Mucosa of rectum (tissue), 2 donors: ENCODE results near the gene GPRASP1.

ENCODE experiments used
- H3K27ac ChIP-seq, 2 donors: one replicate each; pipeline ENCODE4 v1.7.0; 2013; ENCODE audit warnings: inconsistent platforms in 2 of 2, low read depth in 2 of 2, low read length in 2 of 2
- H3K27me3 ChIP-seq, 2 donors: one replicate each; pipeline ENCODE4 v1.7.0; 2013; ENCODE audit warnings: low read length in 2 of 2; ENCODE audit not compliant: control insufficient read depth in 2 of 2, insufficient read depth in 2 of 2
- H3K36me3 ChIP-seq, 2 donors: one replicate each; pipeline ENCODE4 v1.7.0; 2013; ENCODE audit warnings: low read length in 2 of 2; ENCODE audit not compliant: control insufficient read depth in 2 of 2, insufficient read depth in 2 of 2
- H3K4me1 ChIP-seq, 2 donors: one replicate each; pipeline ENCODE4 v1.7.0; 2013; ENCODE audit warnings: low read length in 2 of 2, mild to moderate bottlenecking in 1 of 2; ENCODE audit not compliant: control insufficient read depth in 2 of 2, insufficient read depth in 2 of 2
- H3K4me3 ChIP-seq, 2 donors: one replicate each; pipeline ENCODE4 v1.7.0; 2013; ENCODE audit warnings: low read length in 2 of 2
- H3K9ac ChIP-seq, 2 donors: one replicate each; pipeline ENCODE4 v1.7.0; 2013; ENCODE audit warnings: low read length in 2 of 2, low read depth in 1 of 2, mild to moderate bottlenecking in 1 of 2
- H3K9me3 ChIP-seq, 2 donors: one replicate each; pipeline ENCODE4 v1.7.0; 2013; ENCODE audit warnings: low read length in 2 of 2; ENCODE audit not compliant: control insufficient read depth in 2 of 2
- donor health status: healthy.
- donor health status: Normal muscosa, but diverticular disease.

Gene GPRASP1

DNA sequence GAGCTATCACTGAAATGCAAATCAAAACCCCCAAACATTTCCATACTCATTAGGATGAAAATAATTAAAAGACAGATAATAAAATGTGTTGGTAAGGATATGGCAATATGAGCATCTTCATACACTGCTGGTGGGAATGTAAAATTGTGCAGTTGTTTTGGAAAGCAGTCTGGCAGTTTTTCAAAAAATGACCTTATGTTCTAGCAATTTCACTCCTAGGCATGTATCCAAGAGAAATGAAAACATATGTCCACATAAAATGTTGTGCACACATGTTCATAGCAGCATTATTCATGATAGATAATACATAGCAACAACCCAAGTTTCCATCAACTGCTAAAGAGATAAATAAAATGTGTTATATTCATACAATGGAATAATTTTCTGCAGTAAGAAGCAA is 46.2 kb downstream of the GPRASP1 start:
- H3K9ac ChIP-seq = no peak overlapping the region
- H3K9me3 ChIP-seq = no peaks in the 10 kb centered on the region
- no peaks in the 10 kb centered on the region for H3K27me3 ChIP-seq
- H3K4me3 ChIP-seq = no peak overlapping the region
- H3K4me1 ChIP-seq = no peaks in the 10 kb centered on the region
- H3K36me3 ChIP-seq = no peaks in the 10 kb centered on the region
- no peak overlapping the region for H3K27ac ChIP-seq
